GM12878 (cell line): ENCODE results near the gene SMAD4.

ENCODE experiments used
- FOXM1 ChIP-seq: IDR thresholded peaks from 2 replicates; pipeline ENCODE4 v1.6.1; 2012; ENCODE audit warnings: low read depth, mild to moderate bottlenecking, inconsistent platforms, low read length, moderate library complexity
- HDAC2 ChIP-seq: fragments of 200-600 bp; sonication (generic); IDR thresholded peaks from 2 replicates; pipeline ENCODE4 v1.6.1; 2017
- PAX8 ChIP-seq: fragments of 450-650 bp; IDR thresholded peaks from 2 replicates; pipeline ENCODE4 v1.6.1; 2017; ENCODE audit warnings: mild to moderate bottlenecking, moderate library complexity
- POLR2A ChIP-seq: IDR thresholded peaks from 2 replicates; pipeline ENCODE4 v1.6.1; 2011; ENCODE audit warnings: low read depth, mild to moderate bottlenecking, low read length
- POLR2AphosphoS5 ChIP-seq: IDR thresholded peaks from 2 replicates; pipeline ENCODE4 v1.6.1; 2011; ENCODE audit warnings: mild to moderate bottlenecking, low read length, inconsistent platforms
- SP1 ChIP-seq: IDR thresholded peaks from one replicate; pipeline ENCODE4 v1.6.1; 2011; ENCODE audit warnings: low read depth, low read length
- TF ChIP-seq, protein P1 (sequence below), 3 experiments: IDR thresholded peaks in 2 of 3; conservative IDR thresholded peaks in 1 of 3; 2 replicates each; pipeline ENCODE4 v1.5.1; 2011; ENCODE audit warnings: low read depth in 3 of 3, low read length in 3 of 3, mild to moderate bottlenecking in 3 of 3, control low read depth in 2 of 3, moderate library complexity in 2 of 3, inconsistent platforms in 1 of 3, mixed read lengths in 1 of 3; ENCODE audit not compliant: control insufficient read depth in 2 of 3, insufficient read depth in 1 of 3; ENCODE audit errors: extremely low read depth in 1 of 3
- TF ChIP-seq, protein P2 (sequence below): IDR thresholded peaks from 2 replicates; pipeline ENCODE4 v1.6.1; 2011; ENCODE audit warnings: borderline replicate concordance, low read depth, mild to moderate bottlenecking, moderate library complexity, low read length; ENCODE audit not compliant: insufficient read depth, poor library complexity, severe bottlenecking
- TF ChIP-seq, protein P3 (sequence below): IDR thresholded peaks from 2 replicates; pipeline ENCODE4 v1.6.1; 2012; ENCODE audit warnings: mild to moderate bottlenecking, low read depth, low read length

DNA sequence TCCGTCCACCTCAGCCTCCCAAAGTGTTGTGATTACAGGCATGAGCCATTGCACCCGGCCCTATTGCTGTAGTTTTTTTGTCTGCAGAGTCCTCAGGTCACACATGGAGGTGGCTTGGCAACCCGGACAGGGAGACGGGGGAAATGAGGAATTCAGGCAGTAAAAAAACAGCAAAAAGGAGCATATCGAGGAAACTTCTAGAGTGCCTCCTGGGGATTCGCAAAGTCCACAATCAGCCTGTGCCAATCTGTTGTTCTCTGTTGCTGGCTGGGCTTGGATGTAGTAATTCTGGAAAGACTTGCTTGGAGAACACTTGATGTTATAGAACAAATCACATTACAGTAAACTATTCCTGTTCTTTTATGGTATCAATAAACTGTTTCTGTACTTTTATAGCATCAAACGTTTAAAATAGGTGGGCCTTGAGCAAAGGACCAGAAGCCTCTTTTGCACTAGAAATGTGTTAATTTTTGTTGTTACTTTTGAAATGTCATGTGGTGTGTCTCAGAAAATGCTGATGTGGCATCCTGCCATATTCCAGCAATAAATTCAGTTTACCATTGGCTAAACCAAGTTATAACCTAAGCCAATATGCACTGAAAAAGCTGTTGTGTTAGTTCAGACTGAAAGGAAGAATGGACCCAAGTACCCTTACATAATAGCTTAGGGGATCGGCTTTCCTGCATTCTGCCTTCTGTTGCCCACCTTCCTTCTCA, 47.8 kb upstream of the SMAD4 start:
- TF ChIP-seq FOXM1, result no peak
- TF ChIP-seq, protein P1, sequence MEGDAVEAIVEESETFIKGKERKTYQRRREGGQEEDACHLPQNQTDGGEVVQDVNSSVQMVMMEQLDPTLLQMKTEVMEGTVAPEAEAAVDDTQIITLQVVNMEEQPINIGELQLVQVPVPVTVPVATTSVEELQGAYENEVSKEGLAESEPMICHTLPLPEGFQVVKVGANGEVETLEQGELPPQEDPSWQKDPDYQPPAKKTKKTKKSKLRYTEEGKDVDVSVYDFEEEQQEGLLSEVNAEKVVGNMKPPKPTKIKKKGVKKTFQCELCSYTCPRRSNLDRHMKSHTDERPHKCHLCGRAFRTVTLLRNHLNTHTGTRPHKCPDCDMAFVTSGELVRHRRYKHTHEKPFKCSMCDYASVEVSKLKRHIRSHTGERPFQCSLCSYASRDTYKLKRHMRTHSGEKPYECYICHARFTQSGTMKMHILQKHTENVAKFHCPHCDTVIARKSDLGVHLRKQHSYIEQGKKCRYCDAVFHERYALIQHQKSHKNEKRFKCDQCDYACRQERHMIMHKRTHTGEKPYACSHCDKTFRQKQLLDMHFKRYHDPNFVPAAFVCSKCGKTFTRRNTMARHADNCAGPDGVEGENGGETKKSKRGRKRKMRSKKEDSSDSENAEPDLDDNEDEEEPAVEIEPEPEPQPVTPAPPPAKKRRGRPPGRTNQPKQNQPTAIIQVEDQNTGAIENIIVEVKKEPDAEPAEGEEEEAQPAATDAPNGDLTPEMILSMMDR (IDR thresholded peaks at IDR 0.05 in 2 of 3, conservative IDR thresholded peaks at IDR 0.05 in 1 of 3; ENCODE audit: control insufficient read depth in 2 of 3, extremely low read depth in 1 of 3, insufficient read depth in 1 of 3, low read depth in 3 of 3, low read length in 3 of 3), result no peak
- no peak for TF ChIP-seq PAX8
- TF ChIP-seq POLR2AphosphoS5, result no peak
- TF ChIP-seq, protein P2, sequence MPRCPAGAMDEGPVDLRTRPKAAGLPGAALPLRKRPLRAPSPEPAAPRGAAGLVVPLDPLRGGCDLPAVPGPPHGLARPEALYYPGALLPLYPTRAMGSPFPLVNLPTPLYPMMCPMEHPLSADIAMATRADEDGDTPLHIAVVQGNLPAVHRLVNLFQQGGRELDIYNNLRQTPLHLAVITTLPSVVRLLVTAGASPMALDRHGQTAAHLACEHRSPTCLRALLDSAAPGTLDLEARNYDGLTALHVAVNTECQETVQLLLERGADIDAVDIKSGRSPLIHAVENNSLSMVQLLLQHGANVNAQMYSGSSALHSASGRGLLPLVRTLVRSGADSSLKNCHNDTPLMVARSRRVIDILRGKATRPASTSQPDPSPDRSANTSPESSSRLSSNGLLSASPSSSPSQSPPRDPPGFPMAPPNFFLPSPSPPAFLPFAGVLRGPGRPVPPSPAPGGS, result no peak
- TF ChIP-seq, protein P3, sequence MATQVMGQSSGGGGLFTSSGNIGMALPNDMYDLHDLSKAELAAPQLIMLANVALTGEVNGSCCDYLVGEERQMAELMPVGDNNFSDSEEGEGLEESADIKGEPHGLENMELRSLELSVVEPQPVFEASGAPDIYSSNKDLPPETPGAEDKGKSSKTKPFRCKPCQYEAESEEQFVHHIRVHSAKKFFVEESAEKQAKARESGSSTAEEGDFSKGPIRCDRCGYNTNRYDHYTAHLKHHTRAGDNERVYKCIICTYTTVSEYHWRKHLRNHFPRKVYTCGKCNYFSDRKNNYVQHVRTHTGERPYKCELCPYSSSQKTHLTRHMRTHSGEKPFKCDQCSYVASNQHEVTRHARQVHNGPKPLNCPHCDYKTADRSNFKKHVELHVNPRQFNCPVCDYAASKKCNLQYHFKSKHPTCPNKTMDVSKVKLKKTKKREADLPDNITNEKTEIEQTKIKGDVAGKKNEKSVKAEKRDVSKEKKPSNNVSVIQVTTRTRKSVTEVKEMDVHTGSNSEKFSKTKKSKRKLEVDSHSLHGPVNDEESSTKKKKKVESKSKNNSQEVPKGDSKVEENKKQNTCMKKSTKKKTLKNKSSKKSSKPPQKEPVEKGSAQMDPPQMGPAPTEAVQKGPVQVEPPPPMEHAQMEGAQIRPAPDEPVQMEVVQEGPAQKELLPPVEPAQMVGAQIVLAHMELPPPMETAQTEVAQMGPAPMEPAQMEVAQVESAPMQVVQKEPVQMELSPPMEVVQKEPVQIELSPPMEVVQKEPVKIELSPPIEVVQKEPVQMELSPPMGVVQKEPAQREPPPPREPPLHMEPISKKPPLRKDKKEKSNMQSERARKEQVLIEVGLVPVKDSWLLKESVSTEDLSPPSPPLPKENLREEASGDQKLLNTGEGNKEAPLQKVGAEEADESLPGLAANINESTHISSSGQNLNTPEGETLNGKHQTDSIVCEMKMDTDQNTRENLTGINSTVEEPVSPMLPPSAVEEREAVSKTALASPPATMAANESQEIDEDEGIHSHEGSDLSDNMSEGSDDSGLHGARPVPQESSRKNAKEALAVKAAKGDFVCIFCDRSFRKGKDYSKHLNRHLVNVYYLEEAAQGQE, result no peak
- no peak for TF ChIP-seq POLR2A
- no peak for TF ChIP-seq HDAC2
- no peak for TF ChIP-seq SP1
